ENCODE results near the gene SPRED1.

- TF ChIP-seq CTCF (IDR thresholded peaks at IDR 0.05; ENCODE audit: poor library complexity) (no peak), EZH2 (IDR thresholded peaks at IDR 0.05; ENCODE audit: borderline replicate concordance) (no peak), EZH2phosphoT487 (IDR thresholded peaks at IDR 0.05; ENCODE audit: low read depth, severe bottlenecking, unreplicated experiment) (no peak)
Measured at GRCh38 chr15:38211249-38211648, 41.4 kb upstream of the SPRED1 start.

All from hepatocyte (in vitro differentiated cells).